ENCODE results near the gene ACAD11. TPM values are rescaled to one million over a fixed set of nuclear protein-coding genes. Genes with fewer than 3 reads are reported as not detected.

The ACAD11 gene
- total RNA-seq, 1 donor from 2014 or later: 45.2 TPM

DNA sequence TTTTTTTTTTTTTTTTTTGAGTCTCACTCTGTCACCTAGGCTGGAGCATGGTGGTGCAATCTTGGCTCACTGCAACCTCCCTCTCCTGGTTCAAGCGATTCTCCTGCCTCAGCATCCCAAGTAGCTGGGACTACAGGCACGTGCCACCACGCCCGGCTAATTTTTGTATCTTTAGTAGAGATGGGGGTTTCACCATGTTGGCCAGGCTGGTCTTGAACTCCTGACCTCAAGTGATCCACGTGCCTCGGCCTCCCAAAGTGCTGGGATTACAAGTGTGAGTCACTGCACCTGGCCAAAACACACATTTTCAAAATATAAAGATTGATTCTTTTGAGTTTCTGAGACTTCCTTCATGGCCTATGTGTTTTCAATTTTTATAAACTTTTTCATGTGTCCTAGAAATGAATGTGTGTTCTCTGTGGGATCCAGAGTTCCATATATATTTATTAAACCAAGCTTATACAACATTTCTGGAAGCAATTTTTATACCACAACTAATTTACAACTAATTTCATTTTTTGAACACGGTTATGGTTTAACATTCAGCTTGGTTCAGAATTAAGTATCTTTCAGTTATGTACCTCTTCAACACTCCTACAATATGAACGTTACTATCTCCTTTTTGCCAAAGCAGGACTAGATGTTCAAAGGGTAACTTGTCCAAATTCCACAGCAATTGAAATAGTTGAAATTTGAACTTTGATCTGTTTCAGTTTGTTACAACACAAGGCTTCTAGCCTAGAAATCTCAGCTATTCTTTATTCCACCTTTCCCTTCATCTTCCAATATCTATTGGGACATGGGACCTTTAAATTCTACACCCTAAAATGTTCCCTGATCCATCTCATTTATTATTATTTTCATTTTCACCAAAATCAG lies 1.5 kb downstream of the ACAD11 start:
- Histone ChIP-seq H3K9me3 (ENCODE audit: low read depth) (no peaks in the 10 kb centered on the region), H3F3A (ENCODE audit: low read depth) (peaks cover 15% of the 10 kb centered on the region), H3K36me3 (no peaks in the 10 kb centered on the region), H2AFZ (replicated peaks) (no peak overlapping the region), H3K9ac (no peak overlapping the region), H3K27ac (no peak overlapping the region), H3K4me2 (peak overlapping the region; percentile 76), H4K20me1 (ENCODE audit: low read depth) (peaks cover 11% of the 10 kb centered on the region), H3K79me2 (ENCODE audit: low read depth) (peaks cover 35% of the 10 kb centered on the region), H3K4me3 (peak overlapping the region; percentile 91), H3K27me3 (no peaks in the 10 kb centered on the region), H3K4me1 (peaks cover 12% of the 10 kb centered on the region)
- no peaks in the 10 kb centered on the region for H3K9me3 Mint-ChIP-seq
- H3K36me3 Mint-ChIP-seq: no peaks in the 10 kb centered on the region
- H3K27me3 Mint-ChIP-seq (ENCODE audit: insufficient read depth, low read depth): no peaks in the 10 kb centered on the region
- DNase-seq (ENCODE audit: low spot score): no peak
- TF ChIP-seq, protein P1, sequence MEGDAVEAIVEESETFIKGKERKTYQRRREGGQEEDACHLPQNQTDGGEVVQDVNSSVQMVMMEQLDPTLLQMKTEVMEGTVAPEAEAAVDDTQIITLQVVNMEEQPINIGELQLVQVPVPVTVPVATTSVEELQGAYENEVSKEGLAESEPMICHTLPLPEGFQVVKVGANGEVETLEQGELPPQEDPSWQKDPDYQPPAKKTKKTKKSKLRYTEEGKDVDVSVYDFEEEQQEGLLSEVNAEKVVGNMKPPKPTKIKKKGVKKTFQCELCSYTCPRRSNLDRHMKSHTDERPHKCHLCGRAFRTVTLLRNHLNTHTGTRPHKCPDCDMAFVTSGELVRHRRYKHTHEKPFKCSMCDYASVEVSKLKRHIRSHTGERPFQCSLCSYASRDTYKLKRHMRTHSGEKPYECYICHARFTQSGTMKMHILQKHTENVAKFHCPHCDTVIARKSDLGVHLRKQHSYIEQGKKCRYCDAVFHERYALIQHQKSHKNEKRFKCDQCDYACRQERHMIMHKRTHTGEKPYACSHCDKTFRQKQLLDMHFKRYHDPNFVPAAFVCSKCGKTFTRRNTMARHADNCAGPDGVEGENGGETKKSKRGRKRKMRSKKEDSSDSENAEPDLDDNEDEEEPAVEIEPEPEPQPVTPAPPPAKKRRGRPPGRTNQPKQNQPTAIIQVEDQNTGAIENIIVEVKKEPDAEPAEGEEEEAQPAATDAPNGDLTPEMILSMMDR (IDR thresholded peaks at IDR 0.05): no peak
- H3K4me1 Mint-ChIP-seq: peaks cover 18% of the 10 kb centered on the region
- H3K27ac Mint-ChIP-seq: no peak overlapping the region
- H3K4me3 Mint-ChIP-seq: peak overlapping the region; percentile 97

DNA sequence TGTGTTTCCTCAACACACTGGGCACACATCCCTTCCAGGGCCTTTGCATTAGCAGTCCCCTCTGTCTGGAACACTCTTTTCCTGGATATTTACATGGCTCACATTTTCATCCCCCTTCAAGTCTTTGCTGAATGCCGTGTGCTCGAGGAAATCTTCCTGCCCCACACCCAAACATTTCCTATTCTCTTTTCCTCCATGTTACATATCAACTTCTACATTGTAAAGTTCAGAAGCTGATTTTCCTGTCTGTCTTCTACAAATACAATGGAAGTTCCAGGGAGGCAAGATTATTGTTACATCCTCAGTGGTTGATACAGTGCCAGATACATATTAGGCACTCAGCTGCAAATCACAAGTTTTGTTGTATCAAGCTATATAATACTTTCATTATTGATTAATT lies 4.1 kb downstream of the ACAD11 start:
- Histone ChIP-seq H3K27me3 (no peaks in the 10 kb centered on the region), H3K79me2 (ENCODE audit: low read depth) (peaks cover 8% of the 10 kb centered on the region), H3K9me3 (ENCODE audit: low read depth) (no peaks in the 10 kb centered on the region), H3K9ac (no peak overlapping the region), H4K20me1 (ENCODE audit: low read depth) (no peaks in the 10 kb centered on the region), H3K36me3 (no peaks in the 10 kb centered on the region), H3K4me1 (no peaks in the 10 kb centered on the region), H3K4me2 (no peak overlapping the region), H2AFZ (replicated peaks) (no peak overlapping the region), H3F3A (ENCODE audit: low read depth) (peaks cover 15% of the 10 kb centered on the region), H3K4me3 (no peak overlapping the region), H3K27ac (no peak overlapping the region)
- TF ChIP-seq EZH2phosphoT487 (IDR thresholded peaks at IDR 0.05): no peak
- TF ChIP-seq, protein P1 (IDR thresholded peaks at IDR 0.05): no peak
- no peak for TF ChIP-seq EZH2 (IDR thresholded peaks at IDR 0.05)
- H3K9me3 Mint-ChIP-seq: no peaks in the 10 kb centered on the region
- H3K4me1 Mint-ChIP-seq: peaks cover 8% of the 10 kb centered on the region
- no peak overlapping the region for H3K4me3 Mint-ChIP-seq
- H3K27ac Mint-ChIP-seq: no peak overlapping the region
- H3K36me3 Mint-ChIP-seq: no peaks in the 10 kb centered on the region
- DNase-seq (ENCODE audit: low spot score): no peak
- H3K27me3 Mint-ChIP-seq (ENCODE audit: insufficient read depth, low read depth): no peaks in the 10 kb centered on the region

DNA sequence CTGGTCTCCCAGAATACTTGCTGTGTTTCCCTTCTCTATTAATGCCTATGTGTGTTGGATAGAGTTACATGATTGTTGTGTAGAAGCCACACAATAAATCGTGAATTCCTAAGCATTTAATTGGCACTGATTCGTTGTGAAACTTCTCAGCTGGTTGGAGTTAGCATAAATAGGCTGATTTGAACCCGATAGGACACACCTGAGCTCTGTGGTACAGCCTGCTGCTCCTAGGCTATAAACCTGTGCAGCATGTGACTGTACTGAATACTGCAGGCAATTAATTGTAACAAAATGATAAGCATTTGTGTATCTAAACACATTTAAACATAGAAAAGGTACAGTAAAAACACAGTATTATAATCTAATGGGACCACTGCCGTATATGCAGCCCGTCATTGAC lies 4.9 kb downstream of the ACAD11 start:
- Histone ChIP-seq H3K27ac (no peak overlapping the region), H3K79me2 (ENCODE audit: low read depth) (peaks cover 4% of the 10 kb centered on the region)

More for the DNA sequence above, 4.9 kb downstream of the ACAD11 start:
- Mint-ChIP-seq H3K27me3 (ENCODE audit: insufficient read depth, low read depth) (no peaks in the 10 kb centered on the region), H3K36me3 (no peaks in the 10 kb centered on the region), H3K4me1 (peaks cover 8% of the 10 kb centered on the region), H3K27ac (no peak overlapping the region), H3K4me3 (no peak overlapping the region), H3K9me3 (no peaks in the 10 kb centered on the region)
- Histone ChIP-seq H3K9ac (no peak overlapping the region), H2AFZ (replicated peaks) (no peak overlapping the region), H3K4me1 (no peaks in the 10 kb centered on the region), H3K27me3 (no peaks in the 10 kb centered on the region), H3K9me3 (ENCODE audit: low read depth) (no peaks in the 10 kb centered on the region), H3K4me3 (no peak overlapping the region), H4K20me1 (ENCODE audit: low read depth) (no peaks in the 10 kb centered on the region), H3K4me2 (no peak overlapping the region), H3K36me3 (no peaks in the 10 kb centered on the region), H3F3A (ENCODE audit: low read depth) (peaks cover 9% of the 10 kb centered on the region)
- TF ChIP-seq EZH2phosphoT487 (IDR thresholded peaks at IDR 0.05): no peak
- TF ChIP-seq, protein P1 (IDR thresholded peaks at IDR 0.05): no peak
- TF ChIP-seq EZH2 (IDR thresholded peaks at IDR 0.05): no peak
- no peak for DNase-seq (ENCODE audit: low spot score)
